ENCODE results near the gene RYR3.

GRCh38 chr15:33730815-33731214 is 420.0 kb downstream of the RYR3 start:
- TF ChIP-seq RFX5 (IDR thresholded peaks at IDR 0.05; ENCODE audit: low read depth, low read length) (no peak), MAFK (conservative IDR thresholded peaks at IDR 0.05 in 1 of 2, IDR thresholded peaks at IDR 0.05 in 1 of 2; ENCODE audit: low read length in 2 of 2) (no peak), ZSCAN30 (CRISPR knock-in tag; IDR thresholded peaks at IDR 0.05) (no peak), CTCF (CRISPR knock-in tag; IDR thresholded peaks at IDR 0.05) (no peak), KDM3A (CRISPR knock-in tag; IDR thresholded peaks at IDR 0.05; ENCODE audit: low read depth) (no peak), SKIL (CRISPR knock-in tag; IDR thresholded peaks at IDR 0.05; ENCODE audit: borderline replicate concordance) (no peak), ZNF354B (CRISPR knock-in tag; IDR thresholded peaks at IDR 0.05) (no peak), CEBPZ (IDR thresholded peaks at IDR 0.05; ENCODE audit: low read length) (no peak), ZNF263 (CRISPR knock-in tag; IDR thresholded peaks at IDR 0.05) (no peak), ZBTB33 (CRISPR knock-in tag; IDR thresholded peaks at IDR 0.05) (no peak), ZSCAN31 (CRISPR knock-in tag; IDR thresholded peaks at IDR 0.05; ENCODE audit: low read depth) (no peak), BATF2 (CRISPR knock-in tag; IDR thresholded peaks at IDR 0.05) (no peak)

All from HepG2 (cell line).